ENCODE data around the gene MED29. TPM values are rescaled to one million over a fixed set of nuclear protein-coding genes. Genes with fewer than 3 reads are reported as not detected.

The MED29 gene
- total and polyA plus RNA-seq, 2 of the 13 experiments (the other 11 are each of a cell fraction or from before 2014, with no cell fraction given) = 14.0 to 19.7 TPM

- TF ChIP-seq, protein P1, sequence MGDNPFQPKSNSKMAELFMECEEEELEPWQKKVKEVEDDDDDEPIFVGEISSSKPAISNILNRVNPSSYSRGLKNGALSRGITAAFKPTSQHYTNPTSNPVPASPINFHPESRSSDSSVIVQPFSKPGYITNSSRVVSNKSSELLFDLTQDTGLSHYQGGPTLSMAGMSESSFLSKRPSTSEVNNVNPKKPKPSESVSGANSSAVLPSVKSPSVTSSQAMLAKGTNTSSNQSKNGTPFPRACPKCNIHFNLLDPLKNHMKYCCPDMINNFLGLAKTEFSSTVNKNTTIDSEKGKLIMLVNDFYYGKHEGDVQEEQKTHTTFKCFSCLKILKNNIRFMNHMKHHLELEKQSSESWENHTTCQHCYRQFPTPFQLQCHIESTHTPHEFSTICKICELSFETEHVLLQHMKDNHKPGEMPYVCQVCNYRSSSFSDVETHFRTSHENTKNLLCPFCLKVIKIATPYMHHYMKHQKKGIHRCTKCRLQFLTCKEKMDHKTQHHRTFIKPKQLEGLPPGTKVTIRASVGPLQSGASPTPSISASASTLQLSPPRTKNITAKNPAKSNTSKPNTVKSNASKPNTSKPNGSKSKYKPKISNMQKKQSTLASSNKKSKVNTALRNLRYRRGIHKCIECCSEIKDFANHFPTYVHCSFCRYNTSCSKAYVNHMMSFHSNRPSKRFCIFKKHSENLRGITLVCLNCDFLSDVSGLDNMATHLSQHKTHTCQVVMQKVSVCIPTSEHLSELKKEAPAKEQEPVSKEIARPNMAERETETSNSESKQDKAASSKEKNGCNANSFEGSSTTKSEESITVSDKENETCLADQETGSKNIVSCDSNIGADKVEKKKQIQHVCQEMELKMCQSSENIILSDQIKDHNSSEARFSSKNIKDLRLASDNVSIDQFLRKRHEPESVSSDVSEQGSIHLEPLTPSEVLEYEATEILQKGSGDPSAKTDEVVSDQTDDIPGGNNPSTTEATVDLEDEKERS (CRISPR knock-in tag; IDR thresholded peaks at IDR 0.05) = peak; percentile 75; the same call in 1 of the 2 replicates
- TF ChIP-seq ZNF768 (CRISPR knock-in tag; IDR thresholded peaks at IDR 0.05) (peak; percentile 29; the same call in 1 of the 2 replicates), ZNF12 (CRISPR knock-in tag; IDR thresholded peaks at IDR 0.05) (no peak), NR2F1 (CRISPR knock-in tag; IDR thresholded peaks at IDR 0.05) (no peak), NRL (CRISPR knock-in tag; IDR thresholded peaks at IDR 0.05; ENCODE audit: borderline replicate concordance) (peak; percentile 42; the same call in 1 of the 2 replicates), ZNF569 (CRISPR knock-in tag; IDR thresholded peaks at IDR 0.05; ENCODE audit: borderline replicate concordance) (no peak), ZNF484 (CRISPR knock-in tag; IDR thresholded peaks at IDR 0.05; ENCODE audit: borderline replicate concordance, low read depth) (no peak), FLYWCH1 (CRISPR knock-in tag; IDR thresholded peaks at IDR 0.05) (no peak), TAF1 (CRISPR knock-in tag; IDR thresholded peaks at IDR 0.05) (no peak), ZNF326 (CRISPR knock-in tag; IDR thresholded peaks at IDR 0.05; ENCODE audit: borderline replicate concordance) (no peak), NFYB (CRISPR knock-in tag; IDR thresholded peaks at IDR 0.05) (no peak)
- TF ChIP-seq, protein P2, sequence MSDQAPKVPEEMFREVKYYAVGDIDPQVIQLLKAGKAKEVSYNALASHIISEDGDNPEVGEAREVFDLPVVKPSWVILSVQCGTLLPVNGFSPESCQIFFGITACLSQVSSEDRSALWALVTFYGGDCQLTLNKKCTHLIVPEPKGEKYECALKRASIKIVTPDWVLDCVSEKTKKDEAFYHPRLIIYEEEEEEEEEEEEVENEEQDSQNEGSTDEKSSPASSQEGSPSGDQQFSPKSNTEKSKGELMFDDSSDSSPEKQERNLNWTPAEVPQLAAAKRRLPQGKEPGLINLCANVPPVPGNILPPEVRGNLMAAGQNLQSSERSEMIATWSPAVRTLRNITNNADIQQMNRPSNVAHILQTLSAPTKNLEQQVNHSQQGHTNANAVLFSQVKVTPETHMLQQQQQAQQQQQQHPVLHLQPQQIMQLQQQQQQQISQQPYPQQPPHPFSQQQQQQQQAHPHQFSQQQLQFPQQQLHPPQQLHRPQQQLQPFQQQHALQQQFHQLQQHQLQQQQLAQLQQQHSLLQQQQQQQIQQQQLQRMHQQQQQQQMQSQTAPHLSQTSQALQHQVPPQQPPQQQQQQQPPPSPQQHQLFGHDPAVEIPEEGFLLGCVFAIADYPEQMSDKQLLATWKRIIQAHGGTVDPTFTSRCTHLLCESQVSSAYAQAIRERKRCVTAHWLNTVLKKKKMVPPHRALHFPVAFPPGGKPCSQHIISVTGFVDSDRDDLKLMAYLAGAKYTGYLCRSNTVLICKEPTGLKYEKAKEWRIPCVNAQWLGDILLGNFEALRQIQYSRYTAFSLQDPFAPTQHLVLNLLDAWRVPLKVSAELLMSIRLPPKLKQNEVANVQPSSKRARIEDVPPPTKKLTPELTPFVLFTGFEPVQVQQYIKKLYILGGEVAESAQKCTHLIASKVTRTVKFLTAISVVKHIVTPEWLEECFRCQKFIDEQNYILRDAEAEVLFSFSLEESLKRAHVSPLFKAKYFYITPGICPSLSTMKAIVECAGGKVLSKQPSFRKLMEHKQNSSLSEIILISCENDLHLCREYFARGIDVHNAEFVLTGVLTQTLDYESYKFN (CRISPR knock-in tag; conservative IDR thresholded peaks at IDR 0.05) = peak; percentile 61; the same call in 1 of the 2 replicates
- TF ChIP-seq, protein P3, sequence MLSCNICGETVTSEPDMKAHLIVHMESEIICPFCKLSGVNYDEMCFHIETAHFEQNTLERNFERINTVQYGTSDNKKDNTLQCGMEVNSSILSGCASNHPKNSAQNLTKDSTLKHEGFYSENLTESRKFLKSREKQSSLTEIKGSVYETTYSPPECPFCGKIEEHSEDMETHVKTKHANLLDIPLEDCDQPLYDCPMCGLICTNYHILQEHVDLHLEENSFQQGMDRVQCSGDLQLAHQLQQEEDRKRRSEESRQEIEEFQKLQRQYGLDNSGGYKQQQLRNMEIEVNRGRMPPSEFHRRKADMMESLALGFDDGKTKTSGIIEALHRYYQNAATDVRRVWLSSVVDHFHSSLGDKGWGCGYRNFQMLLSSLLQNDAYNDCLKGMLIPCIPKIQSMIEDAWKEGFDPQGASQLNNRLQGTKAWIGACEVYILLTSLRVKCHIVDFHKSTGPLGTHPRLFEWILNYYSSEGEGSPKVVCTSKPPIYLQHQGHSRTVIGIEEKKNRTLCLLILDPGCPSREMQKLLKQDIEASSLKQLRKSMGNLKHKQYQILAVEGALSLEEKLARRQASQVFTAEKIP (CRISPR knock-in tag; IDR thresholded peaks at IDR 0.05; ENCODE audit: borderline replicate concordance) = no peak
- TF ChIP-seq, protein P4, sequence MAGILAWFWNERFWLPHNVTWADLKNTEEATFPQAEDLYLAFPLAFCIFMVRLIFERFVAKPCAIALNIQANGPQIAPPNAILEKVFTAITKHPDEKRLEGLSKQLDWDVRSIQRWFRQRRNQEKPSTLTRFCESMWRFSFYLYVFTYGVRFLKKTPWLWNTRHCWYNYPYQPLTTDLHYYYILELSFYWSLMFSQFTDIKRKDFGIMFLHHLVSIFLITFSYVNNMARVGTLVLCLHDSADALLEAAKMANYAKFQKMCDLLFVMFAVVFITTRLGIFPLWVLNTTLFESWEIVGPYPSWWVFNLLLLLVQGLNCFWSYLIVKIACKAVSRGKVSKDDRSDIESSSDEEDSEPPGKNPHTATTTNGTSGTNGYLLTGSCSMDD (CRISPR knock-in tag; IDR thresholded peaks at IDR 0.05) = no peak
- TF ChIP-seq, protein P5, sequence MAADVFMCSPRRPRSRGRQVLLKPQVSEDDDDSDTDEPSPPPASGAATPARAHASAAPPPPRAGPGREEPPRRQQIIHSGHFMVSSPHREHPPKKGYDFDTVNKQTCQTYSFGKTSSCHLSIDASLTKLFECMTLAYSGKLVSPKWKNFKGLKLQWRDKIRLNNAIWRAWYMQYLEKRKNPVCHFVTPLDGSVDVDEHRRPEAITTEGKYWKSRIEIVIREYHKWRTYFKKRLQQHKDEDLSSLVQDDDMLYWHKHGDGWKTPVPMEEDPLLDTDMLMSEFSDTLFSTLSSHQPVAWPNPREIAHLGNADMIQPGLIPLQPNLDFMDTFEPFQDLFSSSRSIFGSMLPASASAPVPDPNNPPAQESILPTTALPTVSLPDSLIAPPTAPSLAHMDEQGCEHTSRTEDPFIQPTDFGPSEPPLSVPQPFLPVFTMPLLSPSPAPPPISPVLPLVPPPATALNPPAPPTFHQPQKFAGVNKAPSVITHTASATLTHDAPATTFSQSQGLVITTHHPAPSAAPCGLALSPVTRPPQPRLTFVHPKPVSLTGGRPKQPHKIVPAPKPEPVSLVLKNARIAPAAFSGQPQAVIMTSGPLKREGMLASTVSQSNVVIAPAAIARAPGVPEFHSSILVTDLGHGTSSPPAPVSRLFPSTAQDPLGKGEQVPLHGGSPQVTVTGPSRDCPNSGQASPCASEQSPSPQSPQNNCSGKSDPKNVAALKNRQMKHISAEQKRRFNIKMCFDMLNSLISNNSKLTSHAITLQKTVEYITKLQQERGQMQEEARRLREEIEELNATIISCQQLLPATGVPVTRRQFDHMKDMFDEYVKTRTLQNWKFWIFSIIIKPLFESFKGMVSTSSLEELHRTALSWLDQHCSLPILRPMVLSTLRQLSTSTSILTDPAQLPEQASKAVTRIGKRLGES (CRISPR knock-in tag; IDR thresholded peaks at IDR 0.05; ENCODE audit: borderline replicate concordance) = no peak
Measured at GRCh38 chr19:39428283-39429112, 37.3 kb downstream of the MED29 start (continued).

All from HepG2 (cell line).